ENCODE results near the gene PFDN1.

PFDN1 gene

GRCh38 chr5:140260089-140260656, 42.7 kb downstream of the PFDN1 start:
- no peaks in the 10 kb centered on the region; the same call in 1 of the 2 replicates for H3K36me3 ChIP-seq (ENCODE audit: control insufficient read depth, low read length)
- no peaks in the 10 kb centered on the region for H4K20me1 ChIP-seq (ENCODE audit: control insufficient read depth, insufficient read depth, low read depth, low read length)
- no peaks in the 10 kb centered on the region for H3K9me2 ChIP-seq (replicated peaks; ENCODE audit: control insufficient read depth, low read length)
- no peaks in the 10 kb centered on the region for H3F3A ChIP-seq (ENCODE audit: control insufficient read depth, insufficient read depth)
- no peak overlapping the region for H3K4me2 ChIP-seq (ENCODE audit: low read length)
- H3K27ac ChIP-seq (ENCODE audit: low read depth, low read length): no peak overlapping the region
- H3K4me3 ChIP-seq (ENCODE audit: low read length): no peak overlapping the region
- H3K27me3 ChIP-seq (ENCODE audit: control insufficient read depth, low read length): no peaks in the 10 kb centered on the region
- H3K4me1 ChIP-seq (ENCODE audit: control insufficient read depth, low read length): no peaks in the 10 kb centered on the region
- no peaks in the 10 kb centered on the region for H3K9me3 ChIP-seq (ENCODE audit: control insufficient read depth, insufficient read depth, low read length)
- H3K79me2 ChIP-seq (ENCODE audit: control insufficient read depth, low read length): peaks cover 9% of the 10 kb centered on the region
- TF ChIP-seq, protein P1, sequence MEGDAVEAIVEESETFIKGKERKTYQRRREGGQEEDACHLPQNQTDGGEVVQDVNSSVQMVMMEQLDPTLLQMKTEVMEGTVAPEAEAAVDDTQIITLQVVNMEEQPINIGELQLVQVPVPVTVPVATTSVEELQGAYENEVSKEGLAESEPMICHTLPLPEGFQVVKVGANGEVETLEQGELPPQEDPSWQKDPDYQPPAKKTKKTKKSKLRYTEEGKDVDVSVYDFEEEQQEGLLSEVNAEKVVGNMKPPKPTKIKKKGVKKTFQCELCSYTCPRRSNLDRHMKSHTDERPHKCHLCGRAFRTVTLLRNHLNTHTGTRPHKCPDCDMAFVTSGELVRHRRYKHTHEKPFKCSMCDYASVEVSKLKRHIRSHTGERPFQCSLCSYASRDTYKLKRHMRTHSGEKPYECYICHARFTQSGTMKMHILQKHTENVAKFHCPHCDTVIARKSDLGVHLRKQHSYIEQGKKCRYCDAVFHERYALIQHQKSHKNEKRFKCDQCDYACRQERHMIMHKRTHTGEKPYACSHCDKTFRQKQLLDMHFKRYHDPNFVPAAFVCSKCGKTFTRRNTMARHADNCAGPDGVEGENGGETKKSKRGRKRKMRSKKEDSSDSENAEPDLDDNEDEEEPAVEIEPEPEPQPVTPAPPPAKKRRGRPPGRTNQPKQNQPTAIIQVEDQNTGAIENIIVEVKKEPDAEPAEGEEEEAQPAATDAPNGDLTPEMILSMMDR (IDR thresholded peaks at IDR 0.05; ENCODE audit: low read depth, low read length, poor library complexity, severe bottlenecking): no peak
- no peak for TF ChIP-seq EZH2phosphoT487 (IDR thresholded peaks at IDR 0.05; ENCODE audit: borderline replicate concordance, low read length)

- no peak overlapping the region for H3K27ac ChIP-seq (ENCODE audit: low read depth, low read length)
- H3K4me1 ChIP-seq (ENCODE audit: control insufficient read depth, low read length): no peaks in the 10 kb centered on the region
- TF ChIP-seq, protein P1 (IDR thresholded peaks at IDR 0.05; ENCODE audit: low read depth, low read length, poor library complexity, severe bottlenecking): no peak
- TF ChIP-seq EZH2phosphoT487 (IDR thresholded peaks at IDR 0.05; ENCODE audit: borderline replicate concordance, low read length): no peak
- no peak overlapping the region for H3K4me3 ChIP-seq (ENCODE audit: low read length)
- H3K36me3 ChIP-seq (ENCODE audit: control insufficient read depth, low read length): no peaks in the 10 kb centered on the region; the same call in 1 of the 2 replicates
- H3K9me2 ChIP-seq (replicated peaks; ENCODE audit: control insufficient read depth, low read length): no peaks in the 10 kb centered on the region
- peaks cover 5% of the 10 kb centered on the region for H3K79me2 ChIP-seq (ENCODE audit: control insufficient read depth, low read length)
- H3K27me3 ChIP-seq (ENCODE audit: control insufficient read depth, low read length): no peaks in the 10 kb centered on the region
- no peaks in the 10 kb centered on the region for H3K9me3 ChIP-seq (ENCODE audit: control insufficient read depth, insufficient read depth, low read length)
- H3K4me2 ChIP-seq (ENCODE audit: low read length): no peak overlapping the region
- no peaks in the 10 kb centered on the region for H4K20me1 ChIP-seq (ENCODE audit: control insufficient read depth, insufficient read depth, low read depth, low read length)
- H3F3A ChIP-seq (ENCODE audit: control insufficient read depth, insufficient read depth): no peaks in the 10 kb centered on the region
Observed at GRCh38 chr5:140259500-140259899, 43.4 kb downstream of the PFDN1 start.

DNA sequence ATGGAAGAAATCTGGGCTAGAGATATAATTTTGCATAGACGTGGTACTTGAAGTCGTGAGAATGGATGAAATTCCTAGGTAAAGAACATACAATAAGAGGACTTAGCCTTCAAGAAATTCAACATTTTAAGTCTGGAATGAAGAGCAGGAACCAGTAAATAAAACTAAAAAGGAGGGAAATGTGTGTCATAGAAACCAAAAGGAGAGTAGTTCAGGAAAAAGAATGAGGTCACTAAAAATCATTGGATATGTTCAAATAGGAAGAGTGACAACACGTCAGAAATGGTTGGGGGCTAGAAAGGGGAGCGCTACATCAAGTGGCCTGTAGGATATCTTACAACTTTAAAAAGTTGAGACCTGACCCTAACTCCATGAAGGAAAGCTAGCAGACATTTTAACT, 44.0 kb downstream of the PFDN1 start:
- no peaks in the 10 kb centered on the region for H3K9me2 ChIP-seq (replicated peaks; ENCODE audit: control insufficient read depth, low read length)
- H4K20me1 ChIP-seq (ENCODE audit: control insufficient read depth, insufficient read depth, low read depth, low read length): no peaks in the 10 kb centered on the region
- H3K4me1 ChIP-seq (ENCODE audit: control insufficient read depth, low read length): no peaks in the 10 kb centered on the region
- H3K79me2 ChIP-seq (ENCODE audit: control insufficient read depth, low read length): peaks cover 3% of the 10 kb centered on the region; the same call in 1 of the 2 replicates
- no peaks in the 10 kb centered on the region; the same call in 1 of the 2 replicates for H3K36me3 ChIP-seq (ENCODE audit: control insufficient read depth, low read length)
- no peak overlapping the region for H3K27ac ChIP-seq (ENCODE audit: low read depth, low read length)
- no peaks in the 10 kb centered on the region for H3K9me3 ChIP-seq (ENCODE audit: control insufficient read depth, insufficient read depth, low read length)
- H3K4me2 ChIP-seq (ENCODE audit: low read length): no peak overlapping the region
- no peaks in the 10 kb centered on the region for H3F3A ChIP-seq (ENCODE audit: control insufficient read depth, insufficient read depth)
- TF ChIP-seq, protein P1 (IDR thresholded peaks at IDR 0.05; ENCODE audit: low read depth, low read length, poor library complexity, severe bottlenecking): no peak
- no peak for TF ChIP-seq EZH2phosphoT487 (IDR thresholded peaks at IDR 0.05; ENCODE audit: borderline replicate concordance, low read length)
- no peaks in the 10 kb centered on the region for H3K27me3 ChIP-seq (ENCODE audit: control insufficient read depth, low read length)
- H3K4me3 ChIP-seq (ENCODE audit: low read length): no peak overlapping the region
